Ishikawa (cell line): Measurements from ENCODE around the gene TTN.

ENCODE experiments used
- CEBPB ChIP-seq: IDR thresholded peaks from 2 replicates; pipeline ENCODE4 v1.6.1; 2012
- CREB1 ChIP-seq: IDR thresholded peaks from 2 replicates; pipeline ENCODE4 v1.6.1; 2012; ENCODE audit warnings: low read depth
- EGR1 ChIP-seq: IDR thresholded peaks from 2 replicates; pipeline ENCODE4 v1.6.1; 2012
- EP300 ChIP-seq: IDR thresholded peaks from 2 replicates; pipeline ENCODE4 v1.6.1; 2012; ENCODE audit warnings: borderline replicate concordance
- FOXM1 ChIP-seq: IDR thresholded peaks from 2 replicates; pipeline ENCODE4 v1.6.1; 2012; ENCODE audit warnings: low read depth, borderline replicate concordance
- NFIC ChIP-seq: IDR thresholded peaks from 2 replicates; pipeline ENCODE4 v1.6.1; 2012
- RAD21 ChIP-seq: IDR thresholded peaks from 2 replicates; pipeline ENCODE4 v1.6.1; 2012; ENCODE audit warnings: low read depth
- TAF1 ChIP-seq: IDR thresholded peaks from 2 replicates; pipeline ENCODE4 v1.6.1; 2012; ENCODE audit warnings: low read depth, mild to moderate bottlenecking
- TCF12 ChIP-seq: IDR thresholded peaks from 2 replicates; pipeline ENCODE4 v1.6.1; 2012; ENCODE audit warnings: low read depth
- TEAD4 ChIP-seq: IDR thresholded peaks from 2 replicates; pipeline ENCODE4 v1.6.1; 2012
- YY1 ChIP-seq: IDR thresholded peaks from 2 replicates; pipeline ENCODE4 v1.6.1; 2012; ENCODE audit warnings: low read depth
- ZBTB7A ChIP-seq: IDR thresholded peaks from 2 replicates; pipeline ENCODE4 v1.6.1; 2012; ENCODE audit warnings: low read depth
- TF ChIP-seq, protein P1 (sequence below): IDR thresholded peaks from 2 replicates; pipeline ENCODE4 v1.6.1; 2012
- TF ChIP-seq, protein P2 (sequence below): IDR thresholded peaks from 2 replicates; pipeline ENCODE4 v1.6.1; 2012
- TF ChIP-seq, protein P3 (sequence below): IDR thresholded peaks from 2 replicates; pipeline ENCODE4 v1.6.1; 2012; ENCODE audit warnings: low read depth, mild to moderate bottlenecking

TTN gene

DNA sequence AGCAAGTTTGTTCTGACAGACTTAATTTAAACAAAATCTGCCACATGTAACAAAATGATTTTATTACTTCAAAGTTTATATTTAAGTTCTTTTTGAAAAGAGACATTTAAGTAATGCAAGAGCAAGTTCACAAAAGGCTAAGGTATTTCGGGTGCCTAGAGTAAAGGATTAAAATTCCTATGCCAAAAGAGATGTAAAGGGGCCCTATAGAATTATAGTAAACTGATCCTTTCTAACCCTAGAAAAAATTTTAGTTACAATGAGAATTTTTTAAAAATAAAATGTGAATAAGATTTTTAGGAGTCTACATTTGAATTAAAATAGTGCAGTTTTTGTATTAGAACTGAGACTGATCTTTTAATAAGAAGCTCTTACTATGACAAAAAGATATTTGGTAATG, 179.8 kb downstream of the TTN start:
- TF ChIP-seq TAF1 (no peak), CEBPB (no peak), EGR1 (no peak), RAD21 (no peak), FOXM1 (no peak), EP300 (no peak)
- TF ChIP-seq, protein P1, sequence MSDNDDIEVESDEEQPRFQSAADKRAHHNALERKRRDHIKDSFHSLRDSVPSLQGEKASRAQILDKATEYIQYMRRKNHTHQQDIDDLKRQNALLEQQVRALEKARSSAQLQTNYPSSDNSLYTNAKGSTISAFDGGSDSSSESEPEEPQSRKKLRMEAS: no peak

DNA sequence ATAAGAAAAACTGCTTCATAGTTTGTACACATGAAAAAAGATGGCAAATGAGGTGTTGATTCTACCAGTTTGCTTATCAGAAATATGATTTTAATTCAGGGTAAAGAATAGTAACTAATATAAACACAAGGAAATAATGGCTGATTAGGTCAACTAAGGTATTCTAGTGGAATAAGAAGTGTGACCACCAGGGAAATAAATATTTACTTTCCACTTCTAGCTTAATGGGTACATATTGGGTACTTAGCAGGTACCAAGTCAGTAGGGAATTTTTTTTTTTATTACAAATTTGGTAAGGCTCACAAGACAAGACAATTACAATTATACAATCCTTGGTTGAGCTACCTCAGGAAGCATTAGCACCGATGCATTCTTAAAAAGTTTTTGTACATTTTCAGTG, 191.3 kb downstream of the TTN start:
- TF ChIP-seq, protein P2, sequence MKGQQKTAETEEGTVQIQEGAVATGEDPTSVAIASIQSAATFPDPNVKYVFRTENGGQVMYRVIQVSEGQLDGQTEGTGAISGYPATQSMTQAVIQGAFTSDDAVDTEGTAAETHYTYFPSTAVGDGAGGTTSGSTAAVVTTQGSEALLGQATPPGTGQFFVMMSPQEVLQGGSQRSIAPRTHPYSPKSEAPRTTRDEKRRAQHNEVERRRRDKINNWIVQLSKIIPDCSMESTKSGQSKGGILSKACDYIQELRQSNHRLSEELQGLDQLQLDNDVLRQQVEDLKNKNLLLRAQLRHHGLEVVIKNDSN: no peak
- no peak for TF ChIP-seq TAF1
- TF ChIP-seq EP300: no peak
- TF ChIP-seq CEBPB: no peak
- no peak for TF ChIP-seq FOXM1
- TF ChIP-seq TCF12: no peak
- no peak for TF ChIP-seq EGR1
- TF ChIP-seq NFIC: no peak
- TF ChIP-seq, protein P1: no peak
- no peak for TF ChIP-seq TEAD4
- no peak for TF ChIP-seq RAD21
- TF ChIP-seq, protein P3, sequence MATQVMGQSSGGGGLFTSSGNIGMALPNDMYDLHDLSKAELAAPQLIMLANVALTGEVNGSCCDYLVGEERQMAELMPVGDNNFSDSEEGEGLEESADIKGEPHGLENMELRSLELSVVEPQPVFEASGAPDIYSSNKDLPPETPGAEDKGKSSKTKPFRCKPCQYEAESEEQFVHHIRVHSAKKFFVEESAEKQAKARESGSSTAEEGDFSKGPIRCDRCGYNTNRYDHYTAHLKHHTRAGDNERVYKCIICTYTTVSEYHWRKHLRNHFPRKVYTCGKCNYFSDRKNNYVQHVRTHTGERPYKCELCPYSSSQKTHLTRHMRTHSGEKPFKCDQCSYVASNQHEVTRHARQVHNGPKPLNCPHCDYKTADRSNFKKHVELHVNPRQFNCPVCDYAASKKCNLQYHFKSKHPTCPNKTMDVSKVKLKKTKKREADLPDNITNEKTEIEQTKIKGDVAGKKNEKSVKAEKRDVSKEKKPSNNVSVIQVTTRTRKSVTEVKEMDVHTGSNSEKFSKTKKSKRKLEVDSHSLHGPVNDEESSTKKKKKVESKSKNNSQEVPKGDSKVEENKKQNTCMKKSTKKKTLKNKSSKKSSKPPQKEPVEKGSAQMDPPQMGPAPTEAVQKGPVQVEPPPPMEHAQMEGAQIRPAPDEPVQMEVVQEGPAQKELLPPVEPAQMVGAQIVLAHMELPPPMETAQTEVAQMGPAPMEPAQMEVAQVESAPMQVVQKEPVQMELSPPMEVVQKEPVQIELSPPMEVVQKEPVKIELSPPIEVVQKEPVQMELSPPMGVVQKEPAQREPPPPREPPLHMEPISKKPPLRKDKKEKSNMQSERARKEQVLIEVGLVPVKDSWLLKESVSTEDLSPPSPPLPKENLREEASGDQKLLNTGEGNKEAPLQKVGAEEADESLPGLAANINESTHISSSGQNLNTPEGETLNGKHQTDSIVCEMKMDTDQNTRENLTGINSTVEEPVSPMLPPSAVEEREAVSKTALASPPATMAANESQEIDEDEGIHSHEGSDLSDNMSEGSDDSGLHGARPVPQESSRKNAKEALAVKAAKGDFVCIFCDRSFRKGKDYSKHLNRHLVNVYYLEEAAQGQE: no peak
- no peak for TF ChIP-seq ZBTB7A
- no peak for TF ChIP-seq YY1
- no peak for TF ChIP-seq CREB1

DNA sequence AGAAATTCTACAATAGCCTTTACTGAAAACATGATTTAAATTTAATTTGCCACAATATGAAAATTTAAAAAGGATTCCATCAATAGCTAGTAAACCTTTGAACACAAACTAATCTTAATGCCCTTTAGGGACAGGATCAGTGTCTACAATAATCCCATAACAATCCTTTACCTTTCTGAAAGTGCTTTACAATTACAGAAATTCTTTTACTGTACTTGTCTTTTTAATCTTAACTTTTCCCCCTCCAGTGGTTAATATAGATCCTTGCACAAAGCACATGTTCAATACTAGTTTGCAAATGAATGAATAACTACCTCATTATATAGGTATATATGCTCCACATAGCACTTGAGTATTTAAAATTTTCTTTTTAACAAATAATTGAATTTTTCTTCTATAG, 204.3 kb downstream of the TTN start:
- TF ChIP-seq, protein P3: no peak
- no peak for TF ChIP-seq YY1
- no peak for TF ChIP-seq EGR1
- no peak for TF ChIP-seq CREB1
- TF ChIP-seq FOXM1: no peak
- TF ChIP-seq EP300: no peak
- TF ChIP-seq ZBTB7A: no peak
- no peak for TF ChIP-seq RAD21
- TF ChIP-seq TEAD4: no peak
- TF ChIP-seq, protein P2: no peak
- no peak for TF ChIP-seq TAF1
- no peak for TF ChIP-seq CEBPB
- no peak for TF ChIP-seq NFIC
- no peak for TF ChIP-seq TCF12

DNA sequence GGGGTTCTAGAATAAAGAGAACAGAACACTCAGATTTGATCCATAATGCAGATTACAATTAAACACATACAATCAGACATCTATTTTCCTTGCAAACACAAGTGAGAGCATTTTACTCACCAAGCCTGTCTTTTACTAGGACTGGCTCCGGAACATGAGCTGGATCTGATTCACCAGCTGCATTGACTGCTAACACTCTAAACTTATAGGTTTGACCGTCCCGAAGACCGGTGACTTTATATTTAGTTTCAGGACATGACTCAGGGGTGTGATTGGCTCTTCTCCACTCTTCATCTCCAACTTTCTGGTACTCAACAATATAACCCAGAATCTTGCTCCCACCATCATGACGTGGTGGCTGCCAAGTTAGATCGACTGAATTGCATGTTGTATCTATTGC, 214.6 kb downstream of the TTN start:
- TF ChIP-seq, protein P3: no peak

DNA sequence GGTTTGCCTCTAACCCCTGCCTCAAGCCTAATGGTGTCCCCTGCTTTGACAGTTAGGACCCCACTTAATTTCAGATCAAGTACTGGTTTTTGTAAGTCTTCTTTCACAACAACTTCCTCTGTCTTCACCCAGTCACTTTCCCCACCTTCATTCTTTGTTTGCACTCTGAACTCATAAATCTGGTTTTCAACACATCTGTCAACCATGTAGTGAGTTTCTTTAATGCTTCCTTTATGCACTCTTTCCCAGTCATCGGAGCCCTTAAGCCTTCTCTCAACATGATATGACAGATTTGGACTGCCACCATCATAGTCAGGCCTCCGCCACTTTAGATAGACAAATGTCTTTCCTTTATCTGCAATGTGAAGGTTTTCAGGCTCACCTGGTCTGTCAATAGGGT, 217.9 kb downstream of the TTN start:
- no peak for TF ChIP-seq TEAD4

DNA sequence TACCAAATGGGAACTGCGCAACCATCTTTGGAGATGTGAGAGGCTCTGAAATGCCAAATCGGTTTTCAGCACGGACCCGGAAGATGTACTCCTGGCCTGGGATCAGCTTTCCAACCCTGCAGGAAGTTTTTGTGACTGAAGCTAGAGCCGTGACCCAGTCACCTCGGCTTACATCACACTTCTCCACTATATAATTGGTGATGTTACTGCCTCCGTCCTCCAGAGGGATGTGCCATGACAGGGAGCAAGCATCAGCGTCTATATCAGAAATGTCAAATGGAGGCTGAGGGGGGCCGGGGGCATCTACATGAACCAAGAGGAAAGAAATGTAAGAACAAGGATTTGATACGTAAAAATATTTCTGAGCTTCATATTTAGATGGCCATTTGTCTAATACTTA, 222.6 kb downstream of the TTN start:
- TF ChIP-seq TCF12: no peak
- no peak for TF ChIP-seq NFIC
- TF ChIP-seq, protein P3: no peak
- TF ChIP-seq EGR1: no peak
- no peak for TF ChIP-seq CREB1
- TF ChIP-seq, protein P2: no peak
- no peak for TF ChIP-seq TEAD4
- TF ChIP-seq RAD21: no peak
- TF ChIP-seq, protein P1: no peak
- no peak for TF ChIP-seq FOXM1
- TF ChIP-seq EP300: no peak
- no peak for TF ChIP-seq CEBPB
- TF ChIP-seq YY1: no peak
- no peak for TF ChIP-seq ZBTB7A
- TF ChIP-seq TAF1: no peak
